ENCODE data around the gene AKAP8L. TPM values are rescaled to one million over a fixed set of nuclear protein-coding genes. Genes with fewer than 3 reads are reported as not detected.
A peak's percentile ranks its signal among the peaks of the same experiment; 100 is the strongest.

AKAP8L gene
- total and polyA plus RNA-seq, 12 donors, result 45.2 to 140 (median 63.1) TPM

DNA sequence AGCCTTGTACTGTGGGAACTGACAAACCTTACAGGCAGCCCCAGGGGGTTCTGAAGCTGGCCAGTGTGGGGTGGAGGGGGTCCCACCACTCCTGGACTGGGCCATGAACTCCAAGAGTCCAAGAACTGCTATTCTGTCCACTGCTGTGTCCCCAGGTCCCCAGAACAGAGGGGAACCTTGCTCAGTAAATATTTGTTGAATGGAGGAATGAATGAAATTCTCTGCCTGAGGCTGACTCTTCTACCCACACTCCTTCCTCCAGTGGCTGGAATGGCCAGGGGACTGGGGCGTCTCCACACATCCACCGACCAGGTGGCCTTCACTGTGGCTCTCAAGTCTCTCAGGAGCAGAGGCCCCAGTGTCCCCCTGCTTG lies 19.3 kb upstream of the AKAP8L start:
- H3K36me3 ChIP-seq, result peaks cover 0 to 26% (median 0%) of the 10 kb centered on the region in 9 donors
- TF ChIP-seq, protein P1, sequence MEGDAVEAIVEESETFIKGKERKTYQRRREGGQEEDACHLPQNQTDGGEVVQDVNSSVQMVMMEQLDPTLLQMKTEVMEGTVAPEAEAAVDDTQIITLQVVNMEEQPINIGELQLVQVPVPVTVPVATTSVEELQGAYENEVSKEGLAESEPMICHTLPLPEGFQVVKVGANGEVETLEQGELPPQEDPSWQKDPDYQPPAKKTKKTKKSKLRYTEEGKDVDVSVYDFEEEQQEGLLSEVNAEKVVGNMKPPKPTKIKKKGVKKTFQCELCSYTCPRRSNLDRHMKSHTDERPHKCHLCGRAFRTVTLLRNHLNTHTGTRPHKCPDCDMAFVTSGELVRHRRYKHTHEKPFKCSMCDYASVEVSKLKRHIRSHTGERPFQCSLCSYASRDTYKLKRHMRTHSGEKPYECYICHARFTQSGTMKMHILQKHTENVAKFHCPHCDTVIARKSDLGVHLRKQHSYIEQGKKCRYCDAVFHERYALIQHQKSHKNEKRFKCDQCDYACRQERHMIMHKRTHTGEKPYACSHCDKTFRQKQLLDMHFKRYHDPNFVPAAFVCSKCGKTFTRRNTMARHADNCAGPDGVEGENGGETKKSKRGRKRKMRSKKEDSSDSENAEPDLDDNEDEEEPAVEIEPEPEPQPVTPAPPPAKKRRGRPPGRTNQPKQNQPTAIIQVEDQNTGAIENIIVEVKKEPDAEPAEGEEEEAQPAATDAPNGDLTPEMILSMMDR (IDR thresholded peaks at IDR 0.05), result no peak
- peaks cover 0 to 11% (median 4%) of the 10 kb centered on the region in 9 donors for H3K4me1 ChIP-seq
- WGBS, 2 donors, result 87 to 89% methylated on average over 2 of the region's 2 CpGs
- no peaks in the 10 kb centered on the region for H3K27me3 ChIP-seq
- H3K27ac ChIP-seq, result no peak overlapping the region
- intact Hi-C loops (cut with DNase I), result no loop called here
- H3K4me3 ChIP-seq, result no peak overlapping the region
- ATAC-seq (no peak), DNase-seq (no peak)
- no peaks in the 10 kb centered on the region for H3K9me3 ChIP-seq

DNA sequence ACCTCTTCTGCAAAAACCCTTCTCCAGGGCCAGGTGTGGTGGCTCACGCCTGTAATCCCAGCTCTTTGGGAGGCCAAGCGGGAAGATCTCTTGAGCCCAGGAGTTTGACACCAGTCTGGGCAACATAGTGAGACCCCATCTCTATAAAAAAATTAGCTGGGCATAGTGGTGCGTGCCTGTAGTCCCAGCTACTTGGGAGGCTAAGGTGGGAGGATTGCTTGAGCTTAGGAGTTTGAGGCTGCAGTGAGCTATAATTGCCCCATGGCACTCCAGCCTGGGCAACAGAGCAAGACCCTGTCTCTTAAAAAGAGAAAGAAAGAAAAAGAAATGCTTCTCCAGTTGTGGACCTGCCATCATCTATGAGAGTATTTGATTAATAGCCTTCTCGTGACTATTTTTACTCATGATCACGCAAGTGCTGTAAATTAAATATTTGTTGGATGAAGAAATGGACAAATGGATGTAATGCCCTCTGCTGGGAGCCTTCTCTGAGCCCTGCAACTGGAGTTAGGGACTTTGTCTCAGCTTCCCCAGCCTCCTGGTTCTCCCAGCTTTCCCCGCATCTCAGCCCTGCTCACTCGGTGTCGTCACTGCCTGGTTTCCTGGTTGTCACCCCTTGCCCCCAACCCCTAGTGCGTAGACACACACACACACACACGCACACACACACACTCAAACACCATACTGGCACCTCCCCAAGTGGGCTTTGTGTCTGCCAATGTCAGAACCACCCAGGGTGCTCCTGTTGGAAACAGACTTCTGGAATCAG lies 18.8 kb upstream of the AKAP8L start:
- 81% methylated on average over 10 of the region's 10 CpGs for WGBS, 2 donors
- Histone ChIP-seq H3K27me3 (no peaks in the 10 kb centered on the region), H3K9me3 (no peaks in the 10 kb centered on the region), H3K4me1 (peaks cover 0 to 12% (median 4%) of the 10 kb centered on the region in 9 donors), H3K4me3 (no peak overlapping the region), H3K27ac (no peak overlapping the region), H3K36me3 (peaks cover 0 to 26% (median 0%) of the 10 kb centered on the region in 9 donors)
- DNase-seq, result no peak
- TF ChIP-seq, protein P1 (IDR thresholded peaks at IDR 0.05), result peak in 2 of 9 donors; percentile 10 to 14
- ATAC-seq, result no peak
- intact Hi-C loops (cut with DNase I), result no loop called here

DNA sequence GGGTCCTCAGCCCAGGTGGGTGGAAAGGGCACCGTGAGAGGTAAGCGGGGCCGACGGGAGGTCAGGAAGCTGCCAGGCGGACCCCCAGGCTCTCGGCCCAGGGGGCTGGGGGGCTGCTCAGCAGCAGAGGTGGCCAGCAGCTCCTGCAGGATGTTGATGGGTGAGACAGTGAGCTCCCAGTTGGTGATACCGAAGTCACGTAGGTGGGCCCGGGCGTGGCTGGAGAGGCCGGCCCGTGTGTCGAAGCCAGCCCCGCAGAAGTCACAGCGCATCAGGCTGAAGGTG lies 18.0 kb upstream of the AKAP8L start:
- H3K36me3 ChIP-seq, result peaks cover 0 to 26% (median 0%) of the 10 kb centered on the region in 9 donors
- ATAC-seq, result no peak
- TF ChIP-seq, protein P1 (IDR thresholded peaks at IDR 0.05), result no peak
- intact Hi-C loops (cut with DNase I), result no loop called here
- no peaks in the 10 kb centered on the region for H3K9me3 ChIP-seq
- 90 to 96% methylated on average over 15 of the region's 15 CpGs for whole genome bisulfite sequencing, 2 donors
- H3K4me1 ChIP-seq, result peaks cover 2 to 15% (median 5%) of the 10 kb centered on the region in 9 donors
- no peak for DNase-seq
- no peak overlapping the region for H3K4me3 ChIP-seq
- no peak overlapping the region for H3K27ac ChIP-seq
- no peaks in the 10 kb centered on the region for H3K27me3 ChIP-seq

DNA sequence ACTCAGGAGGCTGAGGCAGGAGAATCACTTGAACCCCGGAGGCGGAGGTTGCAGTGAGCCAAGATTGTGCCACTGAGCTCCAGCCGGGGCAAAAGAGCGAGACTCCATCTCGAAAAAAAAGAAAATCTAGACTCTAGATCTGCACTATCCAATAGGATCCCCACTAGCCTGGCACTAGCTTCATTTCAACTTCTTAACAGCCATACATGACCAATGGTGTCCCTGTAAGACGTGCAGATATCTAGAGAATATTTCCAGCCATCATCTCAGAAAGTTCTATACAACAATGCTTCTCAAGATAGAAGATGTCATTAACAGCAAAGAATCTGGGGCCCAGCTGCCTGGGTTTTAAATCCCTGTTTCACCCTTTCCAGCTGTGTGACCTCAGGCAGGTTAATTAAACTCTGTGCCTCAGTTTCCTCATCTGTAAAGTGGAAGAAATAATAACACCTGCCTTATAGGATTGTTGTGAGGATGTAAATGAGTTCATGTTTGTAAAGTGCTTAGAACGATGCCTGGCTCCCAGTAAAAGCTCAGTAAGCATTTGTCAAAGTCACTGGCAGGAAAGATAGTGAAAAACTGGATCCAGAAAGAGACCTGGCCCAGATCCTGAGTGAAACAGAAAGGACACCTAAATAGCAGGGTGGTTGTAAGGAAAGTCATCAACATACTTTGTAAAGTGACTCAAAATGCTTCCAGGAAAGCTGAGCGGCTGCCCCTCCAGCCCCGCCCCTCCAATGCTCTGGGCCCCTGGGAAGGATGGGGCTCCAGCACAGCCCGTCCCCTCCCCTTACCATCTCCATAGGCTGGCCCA lies 17.4 kb upstream of the AKAP8L start:
- no peaks in the 10 kb centered on the region for H3K9me3 ChIP-seq
- H3K27me3 ChIP-seq, result no peaks in the 10 kb centered on the region
- H3K27ac ChIP-seq, result no peak overlapping the region
- 86 to 88% methylated on average over 10 of the region's 10 CpGs for WGBS, 2 donors
- DNase-seq (no peak), ATAC-seq (no peak)
- H3K4me3 ChIP-seq, result no peak overlapping the region
- H3K4me1 ChIP-seq, result peaks cover 7 to 20% (median 10%) of the 10 kb centered on the region in 9 donors
- TF ChIP-seq, protein P1 (IDR thresholded peaks at IDR 0.05), result no peak
- H3K36me3 ChIP-seq, result peaks cover 0 to 26% (median 0%) of the 10 kb centered on the region in 9 donors
- intact Hi-C loops (cut with DNase I), result no loop called here

Data from heart right ventricle (tissue), 16 donors.